ENCODE measurements around the gene RAB35. TPM values are rescaled to one million over a fixed set of nuclear protein-coding genes. Genes with fewer than 3 reads are reported as not detected.

The RAB35 gene
- total RNA-seq, result 10 to 100 TPM; 66.2 to 78.9 TPM

- peak in 1 of 2 donors; percentile 14 for ATAC-seq (replicated peaks in 1 of 2)
- peaks cover 17 to 24% of the 10 kb centered on the region in 2 donors for H3K36me3 Mint-ChIP-seq (ENCODE audit: insufficient read depth in 2 of 2)
- H3K9me3 Mint-ChIP-seq, result no peaks in the 10 kb centered on the region
- DNase-seq, result no peak
- peak within 1 kb of the TSS; percentile 98 for H3K4me3 Mint-ChIP-seq
- H3K4me1 Mint-ChIP-seq (ENCODE audit: low read depth), result peaks cover 82% of the 10 kb centered on the region
- no peaks in the 10 kb centered on the region for H3K27me3 Mint-ChIP-seq (ENCODE audit: low read depth)
- H3K27ac Mint-ChIP-seq, result peak within 1 kb of the TSS; percentile 94
Observed at GRCh38 chr12:120116441-120116791, at the start of gene RAB35. TSS of gene RAB35 (minus strand) at chr12:120116753. CDS start at chr12:120116650, 103 bp downstream.

- no peak overlapping the region for H3K27ac Mint-ChIP-seq
- no peaks in the 10 kb centered on the region for H3K27me3 Mint-ChIP-seq (ENCODE audit: low read depth)
- ATAC-seq (replicated peaks in 1 of 2), result no peak
Observed at GRCh38 chr12:120164293-120164692, 47.7 kb upstream of the RAB35 start.

GRCh38 chr12:120162763-120163162, 46.2 kb upstream of the RAB35 start:
- Mint-ChIP-seq H3K4me3 (no peak overlapping the region), H3K9me3 (no peaks in the 10 kb centered on the region), H3K36me3 (ENCODE audit: insufficient read depth in 2 of 2) (peaks cover under 1 to 24% of the 10 kb centered on the region in 2 donors), H3K4me1 (ENCODE audit: low read depth) (no peaks in the 10 kb centered on the region), H3K27ac (no peak overlapping the region), H3K27me3 (ENCODE audit: low read depth) (no peaks in the 10 kb centered on the region)
- DNase-seq, result no peak
- ATAC-seq (replicated peaks in 1 of 2), result no peak

More at GRCh38 chr12:120164293-120164692, 47.7 kb upstream of the RAB35 start:
- Mint-ChIP-seq H3K36me3 (ENCODE audit: insufficient read depth in 2 of 2) (peaks cover 2 to 25% of the 10 kb centered on the region in 2 donors), H3K9me3 (no peaks in the 10 kb centered on the region), H3K4me3 (no peak overlapping the region), H3K4me1 (ENCODE audit: low read depth) (no peaks in the 10 kb centered on the region)
- DNase-seq, result no peak

GRCh38 chr12:120161852-120162251, 45.3 kb upstream of the RAB35 start:
- no peak overlapping the region for H3K4me3 Mint-ChIP-seq
- no peaks in the 10 kb centered on the region for H3K9me3 Mint-ChIP-seq
- no peak overlapping the region for H3K27ac Mint-ChIP-seq
- peaks cover 2 to 30% of the 10 kb centered on the region in 2 donors for H3K36me3 Mint-ChIP-seq (ENCODE audit: insufficient read depth in 2 of 2)
- ATAC-seq (replicated peaks in 1 of 2) (no peak), DNase-seq (no peak)
- H3K27me3 Mint-ChIP-seq (ENCODE audit: low read depth), result no peaks in the 10 kb centered on the region
- no peaks in the 10 kb centered on the region for H3K4me1 Mint-ChIP-seq (ENCODE audit: low read depth)

GRCh38 chr12:120159509-120160237, 43.1 kb upstream of the RAB35 start:
- no peaks in the 10 kb centered on the region for H3K4me1 Mint-ChIP-seq (ENCODE audit: low read depth)
- H3K9me3 Mint-ChIP-seq, result no peaks in the 10 kb centered on the region
- no peaks in the 10 kb centered on the region for H3K27me3 Mint-ChIP-seq (ENCODE audit: low read depth)
- no peak overlapping the region for H3K27ac Mint-ChIP-seq
- ATAC-seq (replicated peaks in 1 of 2), result no peak
- H3K4me3 Mint-ChIP-seq, result no peak overlapping the region
- DNase-seq, result no peak
- H3K36me3 Mint-ChIP-seq (ENCODE audit: insufficient read depth in 2 of 2), result peaks cover 5 to 39% of the 10 kb centered on the region in 2 donors

- no peak for ATAC-seq (replicated peaks in 1 of 2)
- Mint-ChIP-seq H3K27ac (no peak overlapping the region), H3K4me1 (ENCODE audit: low read depth) (no peaks in the 10 kb centered on the region), H3K9me3 (no peaks in the 10 kb centered on the region), H3K27me3 (ENCODE audit: low read depth) (no peaks in the 10 kb centered on the region), H3K36me3 (ENCODE audit: insufficient read depth in 2 of 2) (peaks cover 5 to 35% of the 10 kb centered on the region in 2 donors), H3K4me3 (no peak overlapping the region)
- DNase-seq, result no peak
Observed at GRCh38 chr12:120158351-120158750, 41.8 kb upstream of the RAB35 start.

- peaks cover 5 to 35% of the 10 kb centered on the region in 2 donors for H3K36me3 Mint-ChIP-seq (ENCODE audit: insufficient read depth in 2 of 2)
- no peaks in the 10 kb centered on the region for H3K9me3 Mint-ChIP-seq
- H3K27ac Mint-ChIP-seq, result no peak overlapping the region
- no peak for DNase-seq
- no peaks in the 10 kb centered on the region for H3K27me3 Mint-ChIP-seq (ENCODE audit: low read depth)
- H3K4me1 Mint-ChIP-seq (ENCODE audit: low read depth), result no peaks in the 10 kb centered on the region
- H3K4me3 Mint-ChIP-seq, result no peak overlapping the region
- ATAC-seq (replicated peaks in 1 of 2), result no peak
Observed at GRCh38 chr12:120157678-120158077, 41.1 kb upstream of the RAB35 start.

- no peaks in the 10 kb centered on the region for H3K9me3 Mint-ChIP-seq
- DNase-seq, result peak in 1 of 2 donors; percentile 10
- H3K4me1 Mint-ChIP-seq (ENCODE audit: low read depth), result no peaks in the 10 kb centered on the region
- H3K27ac Mint-ChIP-seq, result peak overlapping the region; percentile 34
- no peak overlapping the region for H3K4me3 Mint-ChIP-seq
- peaks cover 5 to 33% of the 10 kb centered on the region in 2 donors for H3K36me3 Mint-ChIP-seq (ENCODE audit: insufficient read depth in 2 of 2)
- H3K27me3 Mint-ChIP-seq (ENCODE audit: low read depth), result no peaks in the 10 kb centered on the region
- ATAC-seq (replicated peaks in 1 of 2), result peak in 1 of 2 donors; percentile 57
Observed at GRCh38 chr12:120156315-120157259, 40.0 kb upstream of the RAB35 start.

GRCh38 chr12:120155072-120155471, 38.5 kb upstream of the RAB35 start:
- no peaks in the 10 kb centered on the region for H3K27me3 Mint-ChIP-seq (ENCODE audit: low read depth)
- no peak overlapping the region for H3K27ac Mint-ChIP-seq
- no peak overlapping the region for H3K4me3 Mint-ChIP-seq
- ATAC-seq (replicated peaks in 1 of 2) (no peak), DNase-seq (no peak)
- no peaks in the 10 kb centered on the region for H3K9me3 Mint-ChIP-seq
- no peaks in the 10 kb centered on the region for H3K4me1 Mint-ChIP-seq (ENCODE audit: low read depth)
- peaks cover 5 to 24% of the 10 kb centered on the region in 2 donors for H3K36me3 Mint-ChIP-seq (ENCODE audit: insufficient read depth in 2 of 2)

- Mint-ChIP-seq H3K27me3 (ENCODE audit: low read depth) (no peaks in the 10 kb centered on the region), H3K27ac (no peak overlapping the region), H3K4me1 (ENCODE audit: low read depth) (no peaks in the 10 kb centered on the region), H3K36me3 (ENCODE audit: insufficient read depth in 2 of 2) (peaks cover 3 to 23% of the 10 kb centered on the region in 2 donors), H3K4me3 (no peak overlapping the region), H3K9me3 (no peaks in the 10 kb centered on the region)
- ATAC-seq (replicated peaks in 1 of 2), result no peak
- DNase-seq, result no peak
Observed at GRCh38 chr12:120150919-120151525, 34.5 kb upstream of the RAB35 start.

GRCh38 chr12:120148011-120148410, 31.5 kb upstream of the RAB35 start:
- ATAC-seq (replicated peaks in 1 of 2), result no peak
- no peaks in the 10 kb centered on the region for H3K27me3 Mint-ChIP-seq (ENCODE audit: low read depth)

GRCh38 chr12:120145164-120145563, 28.6 kb upstream of the RAB35 start:
- DNase-seq (no peak), ATAC-seq (replicated peaks in 1 of 2) (no peak)
- no peaks in the 10 kb centered on the region for H3K4me1 Mint-ChIP-seq (ENCODE audit: low read depth)
- H3K27me3 Mint-ChIP-seq (ENCODE audit: low read depth), result no peaks in the 10 kb centered on the region
- H3K4me3 Mint-ChIP-seq, result no peak overlapping the region
- H3K36me3 Mint-ChIP-seq (ENCODE audit: insufficient read depth in 2 of 2), result peaks cover 16 to 40% of the 10 kb centered on the region in 2 donors
- H3K27ac Mint-ChIP-seq, result no peak overlapping the region
- no peaks in the 10 kb centered on the region for H3K9me3 Mint-ChIP-seq

More at GRCh38 chr12:120148011-120148410, 31.5 kb upstream of the RAB35 start:
- H3K27ac Mint-ChIP-seq, result no peak overlapping the region
- no peak overlapping the region for H3K4me3 Mint-ChIP-seq
- H3K36me3 Mint-ChIP-seq (ENCODE audit: insufficient read depth in 2 of 2), result peaks cover 5 to 26% of the 10 kb centered on the region in 2 donors
- H3K9me3 Mint-ChIP-seq, result no peaks in the 10 kb centered on the region
- DNase-seq, result no peak
- no peaks in the 10 kb centered on the region for H3K4me1 Mint-ChIP-seq (ENCODE audit: low read depth)

GRCh38 chr12:120144215-120144614, 27.7 kb upstream of the RAB35 start:
- H3K27me3 Mint-ChIP-seq (ENCODE audit: low read depth), result no peaks in the 10 kb centered on the region
- ATAC-seq (replicated peaks in 1 of 2), result no peak
- H3K27ac Mint-ChIP-seq, result no peak overlapping the region
- no peaks in the 10 kb centered on the region for H3K9me3 Mint-ChIP-seq
- no peak overlapping the region for H3K4me3 Mint-ChIP-seq
- H3K36me3 Mint-ChIP-seq (ENCODE audit: insufficient read depth in 2 of 2), result peaks cover 16 to 43% of the 10 kb centered on the region in 2 donors
- no peaks in the 10 kb centered on the region for H3K4me1 Mint-ChIP-seq (ENCODE audit: low read depth)
- no peak for DNase-seq

Data from activated T-cell treated with anti-CD3 and anti-CD28 coated beads, Interleukin-2, amount 50 U/mL, for 72 hours (primary cell).